IPS-NIHi11 (cell line): ENCODE results near the gene FBXO41.

ENCODE experiments used
- DNase-seq: peaks from one replicate; pipeline ENCODE4 v3.0.0; 2012; ENCODE audit warnings: mixed read lengths, low spot score

Gene FBXO41

GRCh38 chr2:73210696-73211095 lies 73.6 kb downstream of the FBXO41 start:
- DNase-seq, result no peak

- DNase-seq, result no peak
Observed at GRCh38 chr2:73210019-73210418, 74.3 kb downstream of the FBXO41 start.

GRCh38 chr2:73208258-73208657 lies 76.0 kb downstream of the FBXO41 start:
- no peak for DNase-seq

- no peak for DNase-seq
Observed at GRCh38 chr2:73205611-73206010, 78.7 kb downstream of the FBXO41 start.
